Brain microvascular endothelial cell (primary cell): Measurements from ENCODE around the gene ABO.

Experiments used
- DNase-seq: peaks from one replicate; pipeline ENCODE4 v3.0.0-alpha.2; 2020
- H3K27ac ChIP-seq: fragments of 250-450 bp; sonication (Bioruptor Pico); 2 replicates; pipeline ENCODE4 v1.5.1; 2020; ENCODE audit warnings: mild to moderate bottlenecking, moderate library complexity
- H3K27me3 ChIP-seq: fragments of 250-450 bp; sonication (Bioruptor Pico); replicated peaks from 2 replicates; pipeline ENCODE4 v1.5.1; 2020; ENCODE audit warnings: mild to moderate bottlenecking
- H3K36me3 ChIP-seq: fragments of 250-450 bp; sonication (Bioruptor Pico); replicated peaks from 2 replicates; pipeline ENCODE4 v1.5.1; 2020; ENCODE audit warnings: mild to moderate bottlenecking
- H3K4me3 ChIP-seq: 2 replicates; pipeline ENCODE4 v1.5.1; 2011; ENCODE audit warnings: low read depth, mild to moderate bottlenecking, control low read depth, low read length, moderate library complexity
- in situ Hi-C: cut with HindIII; loops from 2 replicates; pipeline ENCODE4 v1.10.0; 2017; ENCODE audit warnings: low sequenced_read_pairs, low pct_ligation_motif_present
- TF ChIP-seq, protein P1 (sequence below): IDR thresholded peaks from 2 replicates; pipeline ENCODE4 v1.5.1; 2011; ENCODE audit warnings: low read depth, mild to moderate bottlenecking, moderate library complexity, low read length, control low read depth, inconsistent platforms; ENCODE audit errors: missing control alignments

ABO gene

DNA sequence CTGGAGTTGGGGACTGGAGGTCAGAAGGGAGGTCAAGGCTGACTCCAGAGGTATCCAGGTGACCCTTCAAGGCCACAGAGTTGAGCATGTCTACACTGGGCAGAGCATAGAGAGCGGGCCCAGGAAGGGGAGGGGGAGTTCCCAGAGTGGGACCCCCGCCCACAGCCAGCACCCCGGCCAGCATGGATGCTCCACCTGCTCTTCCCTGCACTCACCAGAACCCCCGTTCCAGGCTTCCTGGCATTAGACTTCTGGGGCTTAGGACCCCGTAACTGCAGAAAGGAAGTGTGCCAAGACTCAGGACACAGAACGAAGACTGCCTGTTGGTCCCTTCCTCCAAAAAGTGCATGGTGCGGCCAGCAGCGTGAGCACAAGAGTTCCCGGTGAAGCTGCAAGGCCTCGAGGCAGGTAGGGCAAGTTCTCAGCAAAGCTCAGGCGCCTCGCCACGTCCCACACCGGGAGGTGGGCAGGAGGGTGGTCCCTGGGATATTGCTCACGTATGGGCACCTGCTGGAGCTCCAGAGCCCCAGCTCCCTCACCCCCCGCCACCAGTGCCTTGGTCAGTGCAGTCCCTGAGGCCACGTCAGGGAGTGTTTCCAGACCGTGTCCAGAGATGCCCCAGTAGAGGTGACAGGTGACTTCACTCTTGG lies 13.8 kb downstream of the ABO start:
- DNase-seq = no peak
- in situ Hi-C loops = no loop called here
- Histone ChIP-seq H3K4me3 (no peak overlapping the region), H3K36me3 (no peaks in the 10 kb centered on the region), H3K27me3 (no peaks in the 10 kb centered on the region), H3K27ac (no peak overlapping the region)
- TF ChIP-seq, protein P1, sequence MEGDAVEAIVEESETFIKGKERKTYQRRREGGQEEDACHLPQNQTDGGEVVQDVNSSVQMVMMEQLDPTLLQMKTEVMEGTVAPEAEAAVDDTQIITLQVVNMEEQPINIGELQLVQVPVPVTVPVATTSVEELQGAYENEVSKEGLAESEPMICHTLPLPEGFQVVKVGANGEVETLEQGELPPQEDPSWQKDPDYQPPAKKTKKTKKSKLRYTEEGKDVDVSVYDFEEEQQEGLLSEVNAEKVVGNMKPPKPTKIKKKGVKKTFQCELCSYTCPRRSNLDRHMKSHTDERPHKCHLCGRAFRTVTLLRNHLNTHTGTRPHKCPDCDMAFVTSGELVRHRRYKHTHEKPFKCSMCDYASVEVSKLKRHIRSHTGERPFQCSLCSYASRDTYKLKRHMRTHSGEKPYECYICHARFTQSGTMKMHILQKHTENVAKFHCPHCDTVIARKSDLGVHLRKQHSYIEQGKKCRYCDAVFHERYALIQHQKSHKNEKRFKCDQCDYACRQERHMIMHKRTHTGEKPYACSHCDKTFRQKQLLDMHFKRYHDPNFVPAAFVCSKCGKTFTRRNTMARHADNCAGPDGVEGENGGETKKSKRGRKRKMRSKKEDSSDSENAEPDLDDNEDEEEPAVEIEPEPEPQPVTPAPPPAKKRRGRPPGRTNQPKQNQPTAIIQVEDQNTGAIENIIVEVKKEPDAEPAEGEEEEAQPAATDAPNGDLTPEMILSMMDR = no peak

DNA sequence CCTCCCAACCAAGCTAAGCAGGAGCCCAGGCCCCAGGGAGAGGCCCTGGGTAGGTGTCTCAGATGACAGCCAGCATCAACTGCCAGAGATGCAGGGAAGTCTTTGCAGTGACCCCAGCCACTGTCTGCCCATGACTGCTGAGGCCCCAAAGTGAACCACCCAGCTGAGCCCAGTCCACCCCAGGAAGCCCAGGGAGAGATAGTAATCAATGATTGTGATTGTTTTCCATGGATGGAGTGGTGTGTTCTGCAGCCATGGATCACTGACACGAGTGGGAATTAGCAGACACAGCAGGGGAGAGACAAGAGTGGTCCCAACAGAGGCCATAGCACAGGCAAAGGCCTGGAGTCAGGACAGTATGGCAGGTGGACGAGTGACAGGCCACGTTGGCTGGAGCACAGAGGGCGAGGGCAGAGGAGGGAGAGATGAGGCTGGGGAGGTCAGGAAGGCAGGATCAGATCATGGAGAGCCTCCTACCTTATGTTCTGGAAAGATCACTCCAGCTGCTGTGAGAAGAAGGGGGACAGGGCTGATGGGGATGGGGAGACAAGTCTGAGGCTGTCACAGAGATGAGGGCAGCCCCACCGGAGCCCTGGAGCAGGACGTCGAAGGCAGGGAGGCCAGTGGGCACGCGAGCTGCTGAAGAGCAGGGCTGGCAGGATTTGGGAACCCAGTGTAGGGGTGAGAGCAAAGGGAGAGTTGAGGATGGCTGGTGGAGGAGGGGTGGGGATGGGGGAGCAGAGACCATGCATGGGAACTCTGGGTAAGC lies 14.5 kb downstream of the ABO start:
- in situ Hi-C loops = no loop called here
- Histone ChIP-seq H3K4me3 (no peak overlapping the region), H3K27me3 (no peaks in the 10 kb centered on the region), H3K36me3 (no peaks in the 10 kb centered on the region), H3K27ac (no peak overlapping the region)
- TF ChIP-seq, protein P1 = no peak
- no peak for DNase-seq

DNA sequence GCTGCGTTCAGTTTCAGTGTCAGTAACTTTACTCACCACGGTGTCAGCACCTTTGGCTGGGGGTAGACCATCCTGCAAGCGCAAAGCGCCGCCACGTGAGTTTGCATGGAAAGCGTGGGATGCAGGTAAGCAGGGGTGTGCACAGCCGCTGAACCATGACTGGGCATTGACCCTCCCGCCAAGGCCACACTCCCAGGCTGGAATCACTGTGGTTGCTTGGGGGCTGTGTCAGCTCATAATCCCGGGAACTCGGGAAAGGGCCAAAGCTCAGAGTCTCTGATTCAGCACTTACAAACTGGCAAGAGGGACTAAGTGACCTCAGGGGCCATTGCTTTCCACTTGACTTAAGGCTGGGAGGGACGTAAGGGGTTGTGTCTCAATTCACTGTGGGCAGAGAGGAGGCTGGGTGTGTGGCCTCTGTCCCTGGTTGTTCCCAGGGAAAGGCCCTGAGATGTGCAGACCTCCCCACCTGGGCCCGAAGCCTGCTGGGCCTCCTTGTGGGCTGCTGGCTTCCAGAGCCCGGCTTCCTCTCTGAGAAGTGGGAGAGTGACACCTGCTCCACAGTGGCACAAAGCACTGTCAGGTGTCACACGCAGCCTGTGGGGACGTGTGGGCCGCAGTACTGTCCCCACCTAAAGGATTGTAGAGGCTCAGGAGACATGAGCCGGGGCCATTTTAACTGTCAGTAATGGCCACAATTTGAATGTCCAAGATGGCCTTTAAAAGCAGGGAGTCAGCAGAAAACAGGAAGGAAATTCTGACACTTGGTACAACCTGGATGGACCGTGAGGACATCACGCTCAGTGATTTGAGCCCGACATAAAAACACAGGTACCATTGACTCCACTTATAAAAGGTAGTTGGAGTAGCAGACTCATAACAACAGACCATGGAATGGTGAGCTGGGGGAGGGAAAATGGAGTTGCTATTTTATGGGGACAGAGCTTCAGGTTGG lies 16.7 kb downstream of the ABO start:
- Histone ChIP-seq H3K36me3 (no peaks in the 10 kb centered on the region), H3K4me3 (no peak overlapping the region), H3K27ac (no peak overlapping the region), H3K27me3 (no peaks in the 10 kb centered on the region)
- no peak for DNase-seq
- TF ChIP-seq, protein P1 = no peak
- in situ Hi-C loops = no loop called here

DNA sequence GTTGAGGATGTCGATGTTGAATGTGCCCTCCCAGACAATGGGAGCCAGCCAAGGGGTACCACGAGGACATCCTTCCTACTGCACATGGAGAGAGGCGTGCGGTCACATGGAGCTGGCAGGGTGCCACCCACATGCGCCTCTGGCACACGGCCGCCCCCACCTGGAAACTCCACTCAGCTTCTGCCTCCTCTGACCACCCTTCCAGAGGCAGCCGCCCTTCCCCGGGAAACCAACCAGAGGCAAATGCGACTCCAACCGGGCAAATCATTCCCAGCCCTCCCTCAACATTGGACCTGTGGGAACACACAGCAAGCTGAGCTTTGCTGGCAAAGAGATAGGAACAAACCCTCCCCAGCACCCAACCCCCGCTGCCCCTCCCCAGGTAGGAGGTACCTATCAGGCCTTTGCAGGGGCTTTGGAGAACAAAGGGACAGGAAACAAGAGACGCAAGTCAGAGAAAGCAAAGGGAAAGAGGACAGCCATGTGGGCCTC lies 17.5 kb downstream of the ABO start:
- no peak overlapping the region for H3K4me3 ChIP-seq
- in situ Hi-C loops = no loop called here
- no peaks in the 10 kb centered on the region for H3K36me3 ChIP-seq
- TF ChIP-seq, protein P1 = no peak
- no peak overlapping the region for H3K27ac ChIP-seq
- DNase-seq = no peak
- H3K27me3 ChIP-seq = no peaks in the 10 kb centered on the region

DNA sequence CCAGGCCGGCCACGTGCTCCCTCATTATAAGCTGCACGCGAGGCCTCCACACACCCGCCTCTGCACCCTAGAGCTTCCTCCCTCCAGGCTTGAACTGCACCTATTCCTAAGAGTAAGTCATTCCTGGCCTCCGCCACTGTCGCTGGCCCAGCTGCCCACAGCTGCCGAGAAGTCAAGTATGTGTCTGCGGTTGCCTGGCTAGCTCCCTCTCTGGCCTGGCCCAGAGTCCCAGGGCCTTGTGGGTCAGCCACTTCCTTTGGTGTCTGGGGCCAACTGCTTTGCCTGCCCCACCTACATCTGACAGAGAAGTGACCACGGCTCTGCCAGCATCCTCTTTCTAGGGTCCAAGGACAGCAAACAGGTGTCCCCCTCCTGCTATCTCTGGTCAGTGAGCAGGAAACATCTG lies 18.3 kb downstream of the ABO start:
- H3K4me3 ChIP-seq = no peak overlapping the region
- no peaks in the 10 kb centered on the region for H3K36me3 ChIP-seq
- DNase-seq = no peak
- TF ChIP-seq, protein P1 = no peak
- in situ Hi-C loops = no loop called here
- no peaks in the 10 kb centered on the region for H3K27me3 ChIP-seq
- H3K27ac ChIP-seq = no peak overlapping the region
